Small intestine (tissue), 7 donors: ENCODE data around the gene SLC31A1. TPM values are rescaled to one million over a fixed set of nuclear protein-coding genes. Genes with fewer than 3 reads are reported as not detected.

Experiments
- DNase-seq, 2 donors: peaks; one replicate each; pipeline versions ENCODE4 v3.0.0 to v3.0.0-alpha.2; 2013
- FAIRE-seq: peaks from 2 replicates; lab custom pipeline; 2012; peaks lifted over from hg19 to GRCh38; lab: Jason Lieb, UNC
- H3K27ac ChIP-seq, 3 donors: one replicate each; pipeline ENCODE4 v1.5.1; 2013; ENCODE audit warnings: low read length in 2 of 3, mild to moderate bottlenecking in 2 of 3, control low read depth in 1 of 3, inconsistent platforms in 1 of 3, low read depth in 1 of 3, moderate library complexity in 1 of 3
- H3K27me3 ChIP-seq, 3 donors: one replicate each; pipeline ENCODE4 v1.6.1; 2013; ENCODE audit warnings: low read length in 3 of 3, inconsistent platforms in 1 of 3; ENCODE audit not compliant: control insufficient read depth in 3 of 3, insufficient read depth in 3 of 3
- H3K36me3 ChIP-seq, 3 donors: one replicate each; pipeline ENCODE4 v1.6.1; 2013; ENCODE audit warnings: low read length in 3 of 3, inconsistent platforms in 1 of 3, low read depth in 1 of 3, mild to moderate bottlenecking in 1 of 3, moderate library complexity in 1 of 3; ENCODE audit not compliant: control insufficient read depth in 3 of 3, insufficient read depth in 2 of 3
- H3K4me1 ChIP-seq, 3 donors: one replicate each; pipeline ENCODE4 v1.6.1; 2013; ENCODE audit warnings: low read length in 2 of 3, inconsistent platforms in 1 of 3, low read depth in 1 of 3, mild to moderate bottlenecking in 1 of 3, moderate library complexity in 1 of 3; ENCODE audit not compliant: control insufficient read depth in 3 of 3, insufficient read depth in 2 of 3
- H3K4me3 ChIP-seq, 3 donors: one replicate each; pipeline ENCODE4 v1.5.1; 2013; ENCODE audit warnings: low read length in 3 of 3, control low read depth in 1 of 3, inconsistent platforms in 1 of 3, low read depth in 1 of 3, mild to moderate bottlenecking in 1 of 3, moderate library complexity in 1 of 3
- H3K9me3 ChIP-seq, 2 donors: one replicate each; pipeline ENCODE4 v1.6.1; 2013; ENCODE audit warnings: low read depth in 1 of 2, low read length in 1 of 2; ENCODE audit not compliant: control insufficient read depth in 2 of 2, insufficient read depth in 1 of 2
- WGBS, 3 donors: extraction: QIAGEN DNeasy Blood & Tissue Kit; methylation state at CpG; one replicate each; pipeline ENCODE4 v1.1.7; 2013; 5-methylcytosine and 5-hydroxymethylcytosine counted together
- polyA plus RNA-seq, 4 donors: library from polyadenylated mRNA; stranded (reverse) in 3 of 4; unstranded in 1 of 4; fragments of 200-250 nt in 3 of 4; fragments of 120-200 nt in 1 of 4; gene quantifications; one replicate each; pipeline versions ENCODE4 v1.2.1 to v1.2.3, GENCODE V29; 2013
- donor health status: healthy with polysubstance abuse.
- donor health status: control.
- donor health status: control.
- donor health status: Bipolar disorder and iron deficiency.
- donor health status: healthy.

The SLC31A1 gene
- polyA plus RNA-seq, 4 donors: 27.5 to 40.6 (median 29.6) TPM

- H3K4me3 ChIP-seq: peak overlapping the region; percentile 56 to 84 (median 73)
- WGBS, 3 donors: 0% methylated on average over 15 of the region's 15 CpGs
- FAIRE-seq (no peak), DNase-seq (peak; percentile 74 to 79)
- peaks cover 3 to 13% (median 4%) of the 10 kb centered on the region in 3 donors for H3K4me1 ChIP-seq
- H3K9me3 ChIP-seq: no peaks in the 10 kb centered on the region
- no peaks in the 10 kb centered on the region for H3K27me3 ChIP-seq
- H3K27ac ChIP-seq: peak overlapping the region; percentile 73 to 95 (median 94)
- peaks cover 15 to 26% (median 18%) of the 10 kb centered on the region in 3 donors for H3K36me3 ChIP-seq
Measured at GRCh38 chr9:113274474-113275156, 53.3 kb downstream of the SLC31A1 start.

- H3K9me3 ChIP-seq: no peaks in the 10 kb centered on the region
- H3K27me3 ChIP-seq: no peaks in the 10 kb centered on the region
- FAIRE-seq (no peak), DNase-seq (peak; percentile 98)
- 0% methylated on average over 56 to 63 of the region's 63 CpGs for WGBS, 3 donors
- peak within 1 kb of the TSS; percentile 85 to 95 (median 94) for H3K27ac ChIP-seq
- H3K36me3 ChIP-seq: peaks cover 14 to 26% (median 23%) of the 10 kb centered on the region in 3 donors
- H3K4me3 ChIP-seq: peak within 1 kb of the TSS; percentile 73 to 84 (median 78)
- peaks cover 0 to 7% (median 4%) of the 10 kb centered on the region in 3 donors for H3K4me1 ChIP-seq
Measured at GRCh38 chr9:113275157-113276131, 54.1 kb downstream of the SLC31A1 start, which contains the start of the genes CDC26 and PRPF4. TSS of gene CDC26 (minus strand) at chr9:113275572. CDS start at chr9:113272507, 3,065 bp downstream. TSS of gene PRPF4 (plus strand) at chr9:113275658. CDS start at chr9:113275744, 86 bp downstream.

- no peak for DNase-seq
- H3K4me1 ChIP-seq: peaks cover 0 to 7% (median 4%) of the 10 kb centered on the region in 3 donors
- H3K27ac ChIP-seq: no peak overlapping the region
- no peak overlapping the region for H3K4me3 ChIP-seq
- no peaks in the 10 kb centered on the region for H3K9me3 ChIP-seq
- H3K27me3 ChIP-seq: no peaks in the 10 kb centered on the region
- no peak for FAIRE-seq
- H3K36me3 ChIP-seq: peaks cover 12 to 31% (median 17%) of the 10 kb centered on the region in 3 donors
- 38 to 71% (median 65%) methylated on average over 4 of the region's 4 CpGs for whole genome bisulfite sequencing, 3 donors
Measured at GRCh38 chr9:113278840-113279239, 57.5 kb downstream of the SLC31A1 start.

- Histone ChIP-seq H3K36me3 (peaks cover 18 to 39% (median 19%) of the 10 kb centered on the region in 3 donors), H3K4me3 (no peak overlapping the region), H3K27ac (no peak overlapping the region), H3K9me3 (no peaks in the 10 kb centered on the region), H3K4me1 (peaks cover 0 to 3% (median 1%) of the 10 kb centered on the region in 3 donors), H3K27me3 (no peaks in the 10 kb centered on the region)
- FAIRE-seq (no peak), DNase-seq (no peak)
- 92 to 98% (median 98%) methylated on average over 4 of the region's 4 CpGs for WGBS, 3 donors
Measured at GRCh38 chr9:113281356-113281755, 60.0 kb downstream of the SLC31A1 start.

GRCh38 chr9:113289091-113289490 is 67.7 kb downstream of the SLC31A1 start:
- Histone ChIP-seq H3K4me3 (no peak overlapping the region), H3K9me3 (no peaks in the 10 kb centered on the region), H3K36me3 (peaks cover 11 to 47% (median 20%) of the 10 kb centered on the region in 3 donors), H3K4me1 (peaks cover 0 to 6% (median 0%) of the 10 kb centered on the region in 3 donors), H3K27me3 (no peaks in the 10 kb centered on the region), H3K27ac (peak overlapping the region in 1 of 3 donors; percentile 25)
- no peak for FAIRE-seq
- WGBS, 3 donors: 30 to 83% (median 50%) methylated on average over 2 of the region's 2 CpGs
- DNase-seq: peak; percentile 56 to 86

- Histone ChIP-seq H3K9me3 (no peaks in the 10 kb centered on the region), H3K36me3 (peaks cover 11 to 45% (median 18%) of the 10 kb centered on the region in 3 donors), H3K4me3 (no peak overlapping the region), H3K27ac (no peak overlapping the region), H3K27me3 (no peaks in the 10 kb centered on the region), H3K4me1 (peaks cover 0 to 6% (median 0%) of the 10 kb centered on the region in 3 donors)
- WGBS, 3 donors: 83 to 90% (median 88%) methylated on average over 6 of the region's 6 CpGs
- no peak for FAIRE-seq
- DNase-seq: no peak
Measured at GRCh38 chr9:113290052-113290607, 68.8 kb downstream of the SLC31A1 start.

- DNase-seq: no peak
- H3K36me3 ChIP-seq: peaks cover 8 to 32% (median 11%) of the 10 kb centered on the region in 3 donors
- no peak for FAIRE-seq
- 76 to 88% (median 82%) methylated on average over 7 of the region's 7 CpGs for WGBS, 3 donors
- no peaks in the 10 kb centered on the region for H3K27me3 ChIP-seq
- H3K4me1 ChIP-seq: peaks cover 0 to 6% (median 0%) of the 10 kb centered on the region in 3 donors
- no peak overlapping the region for H3K4me3 ChIP-seq
- no peaks in the 10 kb centered on the region for H3K9me3 ChIP-seq
- no peak overlapping the region for H3K27ac ChIP-seq
Measured at GRCh38 chr9:113293285-113293878, 72.0 kb downstream of the SLC31A1 start.
